ENCODE measurements around the gene BMP7. TPM values are rescaled to one million over a fixed set of nuclear protein-coding genes. Genes with fewer than 3 reads are reported as not detected.

The BMP7 gene
- total and polyA plus RNA-seq, 2 of the 13 experiments (the other 11 are each of a cell fraction or from before 2014, with no cell fraction given): not detected

- POLR2A ChIA-PET: no interaction called here
- TF ChIP-seq FOXM1 (CRISPR knock-in tag; IDR thresholded peaks at IDR 0.05) (no peak), GTF2F1 (IDR thresholded peaks at IDR 0.05; ENCODE audit: low read length) (no peak), ZSCAN29 (CRISPR knock-in tag; conservative IDR thresholded peaks at IDR 0.05) (no peak), MTF1 (CRISPR knock-in tag; IDR thresholded peaks at IDR 0.05) (no peak), SNAPC5 (CRISPR knock-in tag; IDR thresholded peaks at IDR 0.05; ENCODE audit: borderline replicate concordance) (no peak), ZNF205 (CRISPR knock-in tag; IDR thresholded peaks at IDR 0.05) (no peak), SOX6 (IDR thresholded peaks at IDR 0.05) (no peak), SOX6 (CRISPR knock-in tag; IDR thresholded peaks at IDR 0.05) (no peak), NFIB (CRISPR knock-in tag; IDR thresholded peaks at IDR 0.05; ENCODE audit: borderline replicate concordance) (no peak), HNRNPH1 (optimal IDR thresholded peaks at IDR 0.05; ENCODE audit: low read depth, low read length) (no peak), SSRP1 (CRISPR knock-in tag; IDR thresholded peaks at IDR 0.05) (no peak), SMC3 (IDR thresholded peaks at IDR 0.05; ENCODE audit: low read length) (no peak)
These were observed 53.1 kb downstream of the BMP7 start for GRCh38 chr20:57213291-57213690.

More at GRCh38 chr20:57213291-57213690, 53.1 kb downstream of the BMP7 start:
- DNase-seq (ENCODE audit: low spot score) (no peak), ATAC-seq (no peak), FAIRE-seq (no peak)
- Histone ChIP-seq H3K9ac (ENCODE audit: insufficient read depth, low read depth, low read length) (no peak overlapping the region), H2AFZ (ENCODE audit: low read length) (no peak overlapping the region), H3K4me1 (ENCODE audit: insufficient read depth, low read length) (peaks cover 15% of the 10 kb centered on the region), H3K79me2 (ENCODE audit: insufficient read depth, low read length) (no peaks in the 10 kb centered on the region), H3K4me2 (ENCODE audit: low read depth, low read length) (no peak overlapping the region), H3K4me3 (replicated peaks in 1 of 3; ENCODE audit: insufficient read depth in 1 of 3, low read depth in 2 of 3, low read length in 3 of 3) (no peak overlapping the region), H3K9me3 (ENCODE audit: low read length) (no peaks in the 10 kb centered on the region), H3K27me3 (ENCODE audit: control insufficient read depth in 1 of 2, insufficient read depth in 2 of 2, low read length in 2 of 2) (peaks cover 16 to 50% of the 10 kb centered on the region in 2 experiments; a peak in 4 of 5 replicates), H4K20me1 (ENCODE audit: insufficient read depth, low read length) (no peaks in the 10 kb centered on the region; the same call in 1 of the 2 replicates), H3K27ac (ENCODE audit: extremely low read length, insufficient read depth, low read length) (no peak overlapping the region), H3K36me3 (replicated peaks in 1 of 2; ENCODE audit: control insufficient read depth in 1 of 2, insufficient read depth in 2 of 2, low read length in 2 of 2) (no peaks in the 10 kb centered on the region)
- WGBS (ENCODE audit: low lambda C conversion rate): 58% methylated on average over 6 of the region's 6 CpGs
- no TSS peak for BruUV-seq (replicated peaks)
- intact Hi-C loops (cut with micrococcal nuclease; ENCODE audit: unreplicated experiment): no loop called here
- in situ Hi-C loops (cut with HindIII; ENCODE audit: extremely low pct_ligation_motif_present, low pct_unique_long_range_greater_than_20kb): no loop called here
- CTCF ChIA-PET (ENCODE audit: low intra/inter-chr PET ratio, low total read pairs): no interaction called here
